Measurements from ENCODE around the gene TPCN2.

DNA sequence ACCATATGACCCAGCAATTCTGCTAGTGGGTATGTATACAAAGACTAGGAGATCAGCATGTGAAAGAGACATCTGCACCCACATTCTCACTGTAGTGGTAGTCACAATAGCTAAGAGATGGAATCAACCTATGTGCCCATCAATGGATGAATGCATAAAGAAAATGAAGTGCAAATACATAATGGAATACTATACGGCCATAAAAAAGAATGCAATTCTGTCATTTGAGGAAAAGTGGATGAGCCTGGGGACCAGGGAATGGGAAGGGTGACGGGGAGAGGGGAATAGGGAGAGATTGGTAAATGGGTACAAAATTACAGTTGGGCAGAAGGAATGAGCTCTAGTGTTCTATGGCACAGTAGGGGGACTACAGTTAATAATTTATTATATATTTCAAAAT, 80.3 kb downstream of the TPCN2 start:
- TF ChIP-seq CTCF (IDR thresholded peaks at IDR 0.05) (no peak), POLR2AphosphoS5 (IDR thresholded peaks at IDR 0.05) (no peak), POLR2A (IDR thresholded peaks at IDR 0.05; ENCODE audit: low read depth) (no peak)

Data from esophagus muscularis mucosa (tissue), 3 donors.